Measurements from ENCODE around the gene OR52E1.

DNA sequence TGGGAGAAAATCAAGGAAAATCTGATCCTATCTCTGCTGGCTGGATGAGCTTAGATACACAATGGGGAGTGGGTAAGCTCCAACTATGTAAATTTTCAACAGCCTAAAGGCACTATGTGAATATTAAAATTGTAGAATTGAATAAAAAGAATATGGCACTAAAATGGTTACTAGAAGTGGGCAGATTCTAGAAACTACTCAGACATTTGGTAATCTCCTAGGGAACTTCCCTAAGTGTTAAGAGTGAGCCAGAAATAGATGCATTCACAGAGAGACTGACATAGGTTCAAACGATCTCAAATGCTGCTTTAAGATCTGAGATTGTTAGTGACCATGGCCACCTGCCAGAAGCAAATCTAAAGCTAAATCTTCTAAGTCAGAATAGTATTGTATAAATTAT, 4.3 kb upstream of the OR52E1 start:
- TF ChIP-seq, protein P1, sequence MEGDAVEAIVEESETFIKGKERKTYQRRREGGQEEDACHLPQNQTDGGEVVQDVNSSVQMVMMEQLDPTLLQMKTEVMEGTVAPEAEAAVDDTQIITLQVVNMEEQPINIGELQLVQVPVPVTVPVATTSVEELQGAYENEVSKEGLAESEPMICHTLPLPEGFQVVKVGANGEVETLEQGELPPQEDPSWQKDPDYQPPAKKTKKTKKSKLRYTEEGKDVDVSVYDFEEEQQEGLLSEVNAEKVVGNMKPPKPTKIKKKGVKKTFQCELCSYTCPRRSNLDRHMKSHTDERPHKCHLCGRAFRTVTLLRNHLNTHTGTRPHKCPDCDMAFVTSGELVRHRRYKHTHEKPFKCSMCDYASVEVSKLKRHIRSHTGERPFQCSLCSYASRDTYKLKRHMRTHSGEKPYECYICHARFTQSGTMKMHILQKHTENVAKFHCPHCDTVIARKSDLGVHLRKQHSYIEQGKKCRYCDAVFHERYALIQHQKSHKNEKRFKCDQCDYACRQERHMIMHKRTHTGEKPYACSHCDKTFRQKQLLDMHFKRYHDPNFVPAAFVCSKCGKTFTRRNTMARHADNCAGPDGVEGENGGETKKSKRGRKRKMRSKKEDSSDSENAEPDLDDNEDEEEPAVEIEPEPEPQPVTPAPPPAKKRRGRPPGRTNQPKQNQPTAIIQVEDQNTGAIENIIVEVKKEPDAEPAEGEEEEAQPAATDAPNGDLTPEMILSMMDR (IDR thresholded peaks at IDR 0.05), result no peak
- no peak for TF ChIP-seq POLR2A (IDR thresholded peaks at IDR 0.05)

Measured in adrenal gland (tissue), 5 donors.